ENCODE results near the gene MAGI2.

MAGI2 gene

GRCh38 chr7:78071491-78072200 lies 1381.8 kb downstream of the MAGI2 start:
- no peak for TF ChIP-seq CTCF (IDR thresholded peaks at IDR 0.05; ENCODE audit: low read depth, low read length)

GRCh38 chr7:78066599-78066998 lies 1386.9 kb downstream of the MAGI2 start:
- no peak for TF ChIP-seq CTCF (IDR thresholded peaks at IDR 0.05; ENCODE audit: low read depth, low read length)
- no peak for DNase-seq (ENCODE audit: extremely low read depth, low read depth)

More at GRCh38 chr7:78071491-78072200, 1381.8 kb downstream of the MAGI2 start:
- DNase-seq (ENCODE audit: extremely low read depth, low read depth) = no peak

GRCh38 chr7:78063758-78064157 lies 1389.7 kb downstream of the MAGI2 start:
- TF ChIP-seq CTCF (IDR thresholded peaks at IDR 0.05; ENCODE audit: low read depth, low read length) = no peak
- DNase-seq (ENCODE audit: extremely low read depth, low read depth) = no peak

- DNase-seq (ENCODE audit: extremely low read depth, low read depth) = no peak
- no peak for TF ChIP-seq CTCF (IDR thresholded peaks at IDR 0.05; ENCODE audit: low read depth, low read length)
Measured at GRCh38 chr7:78062214-78062613, 1391.3 kb downstream of the MAGI2 start.

DNA sequence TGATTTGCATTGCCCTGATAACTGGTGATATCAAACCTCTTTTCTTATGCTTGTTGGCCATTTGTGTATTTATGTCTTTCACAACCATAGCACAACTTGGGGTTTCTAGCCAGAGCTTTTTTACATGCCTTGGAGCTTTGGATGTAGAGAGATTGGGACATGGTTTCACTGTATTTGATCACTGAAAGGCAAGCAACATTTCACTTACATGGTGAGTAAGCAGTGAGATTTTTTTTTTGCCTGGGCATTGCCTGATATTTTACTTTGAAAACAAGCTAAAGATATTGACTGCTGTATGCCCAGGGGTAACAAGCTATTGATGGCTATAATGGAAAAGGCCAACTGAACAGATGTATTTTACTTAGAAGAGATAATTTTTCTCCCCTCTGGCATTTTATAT lies 1395.9 kb downstream of the MAGI2 start:
- DNase-seq (ENCODE audit: extremely low read depth, low read depth) = no peak
- no peak for TF ChIP-seq CTCF (IDR thresholded peaks at IDR 0.05; ENCODE audit: low read depth, low read length)

DNA sequence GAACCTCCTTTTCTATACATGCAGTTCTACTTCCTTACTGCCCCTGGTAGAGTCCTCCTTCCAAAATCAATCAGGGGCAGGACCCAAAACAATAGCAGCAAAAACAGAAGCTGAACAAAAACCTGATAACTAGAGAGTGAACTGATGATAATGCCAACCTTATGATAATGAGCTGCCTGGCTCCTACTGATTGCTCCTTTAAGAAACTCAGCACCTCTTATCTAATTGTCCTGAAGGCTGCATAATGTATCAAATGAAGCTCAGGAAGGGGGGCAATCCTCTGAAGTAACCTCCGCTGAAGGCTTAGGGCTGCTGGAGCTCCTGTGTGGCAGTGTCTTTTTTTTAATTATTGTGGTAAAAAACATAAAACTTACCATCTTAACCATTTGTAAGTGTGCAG lies 1397.9 kb downstream of the MAGI2 start:
- no peak for TF ChIP-seq CTCF (IDR thresholded peaks at IDR 0.05; ENCODE audit: low read depth, low read length)
- DNase-seq (ENCODE audit: extremely low read depth, low read depth) = no peak

GRCh38 chr7:78055001-78055573 lies 1398.4 kb downstream of the MAGI2 start:
- no peak for DNase-seq (ENCODE audit: extremely low read depth, low read depth)
- TF ChIP-seq CTCF (IDR thresholded peaks at IDR 0.05; ENCODE audit: low read depth, low read length) = no peak

All from AG09319 (cell line).